GM08714 (cell line): ENCODE results near the gene IRF8.
"Not testable (repeated sequence)": the region's sequence is repeated elsewhere in the genome, so short reads cannot be mapped to it uniquely, and the experiment has no call there.

Source experiments
- H3K4me3 ChIP-seq: fragments of 200-500 bp; sonication (Bioruptor generic); 2 replicates; pipeline ENCODE4 v1.5.1; 2014; ENCODE audit warnings: mild to moderate bottlenecking, low read length, inconsistent platforms
- ZNF274 ChIP-seq: IDR thresholded peaks from 2 replicates; pipeline ENCODE4 v1.6.1; 2012; ENCODE audit warnings: mild to moderate bottlenecking, low read depth, low read length

The IRF8 gene

GRCh38 chr16:85898521-85899442 is at the start of gene IRF8:
Gene IRF8, plus strand, starts transcription at chr16:85899162. Its CDS starts 3,854 bp downstream, at chr16:85903016.
- no peak for TF ChIP-seq ZNF274

GRCh38 chr16:85849388-85849787 is 49.6 kb upstream of the IRF8 start:
- no peak for TF ChIP-seq ZNF274
- no peak overlapping the region for H3K4me3 ChIP-seq

More at GRCh38 chr16:85898521-85899442, at the start of gene IRF8:
- peak within 1 kb of the TSS; percentile 75 for H3K4me3 ChIP-seq

GRCh38 chr16:85850344-85850880 is 48.5 kb upstream of the IRF8 start:
- H3K4me3 ChIP-seq, result no peak overlapping the region

GRCh38 chr16:85851034-85851785 is 47.8 kb upstream of the IRF8 start:
- no peak overlapping the region for H3K4me3 ChIP-seq
- no peak for TF ChIP-seq ZNF274

More at GRCh38 chr16:85850344-85850880, 48.5 kb upstream of the IRF8 start:
- no peak for TF ChIP-seq ZNF274

GRCh38 chr16:85853547-85854545 is 45.1 kb upstream of the IRF8 start:
- no peak overlapping the region for H3K4me3 ChIP-seq
- no peak for TF ChIP-seq ZNF274

- H3K4me3 ChIP-seq, result no peak overlapping the region
- TF ChIP-seq ZNF274, result no peak
Measured at GRCh38 chr16:85854935-85855334, 44.0 kb upstream of the IRF8 start.

- no peak for TF ChIP-seq ZNF274
- H3K4me3 ChIP-seq, result no peak overlapping the region
Measured at GRCh38 chr16:85856079-85856478, 42.9 kb upstream of the IRF8 start.

- TF ChIP-seq ZNF274, result no peak
- H3K4me3 ChIP-seq, result no peak overlapping the region
Measured at GRCh38 chr16:85856585-85856984, 42.4 kb upstream of the IRF8 start.

GRCh38 chr16:85857406-85857805 is 41.6 kb upstream of the IRF8 start:
- no peak overlapping the region for H3K4me3 ChIP-seq
- TF ChIP-seq ZNF274, result no peak

GRCh38 chr16:85858571-85858970 is 40.4 kb upstream of the IRF8 start:
- H3K4me3 ChIP-seq, result not testable (repeated sequence)

GRCh38 chr16:85858984-85859817 is 39.8 kb upstream of the IRF8 start:
- H3K4me3 ChIP-seq, result no peak overlapping the region
- no peak for TF ChIP-seq ZNF274

GRCh38 chr16:85859818-85860125 is 39.2 kb upstream of the IRF8 start:
- no peak for TF ChIP-seq ZNF274
- H3K4me3 ChIP-seq, result no peak overlapping the region
